Jurkat, Clone E6-1 (cell line): ENCODE measurements around the gene OR2T27. TPM values are rescaled to one million over a fixed set of nuclear protein-coding genes. Genes with fewer than 3 reads are reported as not detected.
"Not testable (repeated sequence)": the region's sequence is repeated elsewhere in the genome, so short reads cannot be mapped to it uniquely, and the experiment has no call there.

Experiments
- DNase-seq: peaks from one replicate; pipeline ENCODE4 v3.0.0-alpha.2; 2011; ENCODE audit warnings: low read depth, low spot score
- H3K4me3 ChIP-seq: 2 replicates; pipeline ENCODE4 v1.5.1; 2011; ENCODE audit warnings: mild to moderate bottlenecking, low read length, control low read depth, moderate library complexity
- polyA plus RNA-seq: library from polyadenylated mRNA; unstranded; fragments of >200 nt; gene quantifications from one replicate; pipeline ENCODE4 v1.2.1, GENCODE V29; 2012; ENCODE audit warnings: missing spikeins; ENCODE audit not compliant: insufficient read length, insufficient read depth

Gene OR2T27
- polyA plus RNA-seq = not detected

GRCh38 chr1:248655354-248655753 is at the start of gene OR2T27:
Gene OR2T27, minus strand, starts transcription at chr1:248655528. Its CDS starts 4,644 bp downstream, at chr1:248650884.
- not testable (repeated sequence) for H3K4me3 ChIP-seq, DNase-seq

- DNase-seq = no peak
- no peak overlapping the region for H3K4me3 ChIP-seq
Observed at GRCh38 chr1:248704606-248705005, 49.3 kb upstream of the OR2T27 start.

DNA sequence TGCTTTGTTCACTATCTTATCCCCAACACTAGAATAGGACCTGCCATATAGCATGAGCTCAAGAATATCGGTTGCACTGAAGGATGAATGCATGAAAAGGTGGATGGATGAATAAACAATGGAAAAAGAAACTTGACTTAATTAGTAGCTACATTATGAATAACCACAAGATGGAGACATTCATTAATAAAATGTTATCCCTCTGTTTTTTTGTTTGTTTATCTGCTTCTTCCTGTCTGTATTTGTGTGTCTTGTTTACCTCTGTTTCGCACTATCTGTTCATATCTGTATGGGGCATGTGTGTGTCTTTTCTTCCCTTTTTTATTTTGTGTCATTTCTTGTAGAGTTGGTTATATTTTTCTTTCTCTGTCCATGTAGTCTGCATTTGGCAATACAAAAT is 48.3 kb upstream of the OR2T27 start:
- H3K4me3 ChIP-seq = no peak overlapping the region
- DNase-seq = no peak

DNA sequence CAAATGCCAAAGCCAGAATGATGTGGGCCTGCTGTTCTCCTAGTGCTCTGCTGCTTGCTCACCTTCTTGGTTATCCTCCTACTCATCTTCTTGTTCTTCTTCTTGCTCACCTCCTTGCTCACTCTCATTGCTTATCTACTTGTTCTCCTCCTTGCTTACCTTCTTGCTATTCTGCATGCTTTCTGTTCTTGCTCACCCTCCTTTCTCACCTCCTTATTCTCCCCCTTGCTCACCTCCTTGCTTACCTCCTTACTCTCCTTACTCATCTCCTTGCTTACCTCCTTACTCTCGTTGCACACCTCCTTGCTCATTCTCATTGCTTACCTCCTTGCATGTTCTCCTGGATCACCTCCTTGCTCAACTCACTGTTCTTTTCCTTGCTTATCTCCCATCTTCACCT is 47.4 kb upstream of the OR2T27 start, which contains the start of gene OR14I1:
Gene OR14I1 (minus strand): TSS at position 53 of the 400 bp plus-strand sequence.
- H3K4me3 ChIP-seq = no peak within 1 kb of the TSS
- no peak for DNase-seq

DNA sequence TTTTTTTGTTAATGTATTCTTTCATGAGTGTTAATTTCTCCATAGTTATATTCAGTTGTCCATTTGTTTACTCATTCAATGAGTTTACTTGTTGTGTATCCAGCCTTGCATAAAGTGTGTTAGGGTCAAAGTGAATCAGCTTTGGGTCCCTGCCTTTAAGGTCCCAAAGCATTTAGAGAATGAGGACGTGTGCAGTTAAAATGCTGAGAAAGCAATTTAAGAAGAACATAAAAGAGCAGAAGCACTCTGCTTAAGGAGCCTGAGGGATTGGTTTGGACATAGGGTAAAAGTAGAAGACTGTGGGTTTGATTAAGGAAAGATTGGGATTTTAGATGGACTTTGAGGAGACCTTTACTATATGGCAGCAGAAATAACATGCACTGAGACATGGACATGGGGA is 43.8 kb upstream of the OR2T27 start:
- DNase-seq = no peak
- H3K4me3 ChIP-seq = no peak overlapping the region

DNA sequence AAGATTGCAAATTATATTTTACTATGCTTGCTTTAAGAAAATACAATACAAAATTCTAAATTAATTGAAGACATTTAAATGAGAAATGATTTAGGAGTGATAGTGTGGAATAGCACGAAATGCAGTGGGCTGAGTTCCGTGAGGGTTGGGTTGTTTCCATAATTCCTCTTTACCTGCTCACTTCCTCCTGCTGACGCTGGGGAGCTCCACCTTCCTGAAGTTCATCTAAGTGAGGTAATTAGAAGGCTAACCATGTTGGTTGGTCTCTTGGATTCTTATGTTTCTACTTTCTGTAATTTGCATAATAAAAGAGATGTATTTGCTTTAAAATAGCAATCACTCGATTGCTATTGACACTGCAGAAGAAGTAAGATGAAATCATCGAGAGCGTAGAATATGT is 42.6 kb upstream of the OR2T27 start:
- no peak for DNase-seq
- H3K4me3 ChIP-seq = no peak overlapping the region

- DNase-seq = no peak
Observed at GRCh38 chr1:248696774-248697173, 41.4 kb upstream of the OR2T27 start.

DNA sequence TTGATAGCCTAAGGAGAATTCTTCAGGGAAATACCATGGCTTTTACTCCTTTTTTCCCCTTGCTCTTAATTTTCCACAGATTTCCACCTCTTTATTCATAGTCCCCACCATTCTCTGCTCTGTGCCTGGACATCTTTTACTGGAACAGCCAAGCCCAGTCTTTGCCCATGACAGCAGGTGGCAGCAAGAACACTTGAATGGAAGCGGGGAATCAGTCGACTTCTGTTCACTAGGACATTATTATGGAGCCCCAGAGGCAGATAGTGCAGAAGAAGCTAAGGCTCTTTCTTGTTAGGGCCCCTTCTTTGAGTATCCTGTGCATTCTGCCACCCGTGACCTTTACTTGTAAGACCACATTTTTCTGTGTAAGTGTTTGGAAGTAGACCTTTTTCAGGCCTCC is 40.9 kb upstream of the OR2T27 start:
- no peak overlapping the region for H3K4me3 ChIP-seq
- peak; percentile 39 for DNase-seq

More at GRCh38 chr1:248696774-248697173, 41.4 kb upstream of the OR2T27 start:
- no peak overlapping the region for H3K4me3 ChIP-seq

DNA sequence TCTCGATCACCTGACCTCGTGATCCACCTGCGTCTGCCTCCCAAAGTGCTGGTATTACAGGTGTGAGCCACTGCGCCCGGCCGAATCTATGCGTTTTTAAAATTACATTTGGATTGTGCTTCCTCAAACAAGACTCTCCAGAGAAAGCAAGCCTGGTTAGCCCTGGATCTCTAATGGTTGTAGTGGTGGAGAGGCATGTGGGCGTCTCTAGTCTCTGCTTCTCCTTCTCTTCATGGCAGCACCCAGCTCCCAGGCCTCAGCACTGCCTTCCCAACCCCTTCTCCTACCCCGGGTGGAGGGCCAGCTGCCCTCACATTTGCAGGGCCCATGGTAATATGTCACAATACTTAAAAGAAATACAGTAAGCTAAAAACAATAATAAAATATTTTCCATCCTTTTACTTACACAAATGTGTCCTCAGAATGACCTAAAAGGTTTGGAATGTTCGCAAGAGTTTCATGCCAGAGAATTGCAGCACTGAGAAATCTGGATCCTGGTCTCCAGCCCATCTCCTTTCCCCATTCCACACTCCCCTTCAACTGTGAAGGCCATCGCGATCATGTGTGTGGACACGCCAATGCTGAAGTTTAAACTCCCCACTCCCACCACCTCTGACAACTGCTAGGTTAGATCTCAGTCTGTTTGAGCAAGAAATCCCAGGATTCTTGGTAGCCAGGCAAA is 40.3 kb upstream of the OR2T27 start:
- no peak for DNase-seq

GRCh38 chr1:248691567-248692155 is 36.3 kb upstream of the OR2T27 start:
- no peak for DNase-seq
- H3K4me3 ChIP-seq = no peak overlapping the region

More for the DNA sequence above, 40.3 kb upstream of the OR2T27 start:
- no peak overlapping the region for H3K4me3 ChIP-seq

GRCh38 chr1:248688527-248689298 is 33.4 kb upstream of the OR2T27 start:
- DNase-seq = no peak
- H3K4me3 ChIP-seq = no peak overlapping the region

DNA sequence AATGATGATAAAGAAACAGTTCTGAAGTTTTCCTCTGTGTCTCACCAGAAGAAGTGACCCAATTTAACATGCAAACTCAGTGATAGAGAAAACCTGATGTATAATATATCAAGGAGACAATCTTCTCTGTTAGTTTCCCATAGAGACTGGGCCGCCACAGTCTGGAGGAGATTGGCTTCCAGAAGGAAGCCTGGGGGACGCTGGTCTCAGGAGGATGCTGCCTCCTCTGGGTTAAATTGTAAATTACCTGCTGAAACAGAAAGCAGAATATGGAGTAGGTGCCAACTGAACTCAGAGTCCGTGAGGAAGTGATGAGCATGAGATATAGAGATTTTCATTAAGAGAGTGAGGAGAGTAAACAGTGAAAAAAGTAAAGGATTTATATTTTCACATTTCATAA is 31.5 kb upstream of the OR2T27 start:
- no peak overlapping the region for H3K4me3 ChIP-seq
- no peak for DNase-seq

DNA sequence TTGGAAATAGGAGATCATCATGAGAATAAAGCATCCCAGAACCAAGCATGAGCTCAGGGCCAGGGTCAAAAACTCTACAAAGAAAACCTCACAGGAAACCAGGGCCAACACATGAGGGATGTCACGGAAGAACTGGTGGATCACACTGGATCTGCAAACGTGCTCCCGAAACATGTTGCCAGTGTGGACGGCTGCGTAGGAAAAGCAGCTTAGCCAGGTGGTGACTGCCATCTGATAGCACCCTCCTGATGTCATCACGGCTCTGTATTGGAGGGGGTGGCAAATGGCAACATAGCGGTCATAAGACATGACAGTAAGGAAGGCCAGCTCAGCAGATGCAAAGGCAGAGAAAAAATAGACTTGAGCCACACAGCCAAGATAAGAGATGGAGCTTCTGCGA is 26.3 kb upstream of the OR2T27 start:
- DNase-seq = no peak
- H3K4me3 ChIP-seq = no peak overlapping the region

DNA sequence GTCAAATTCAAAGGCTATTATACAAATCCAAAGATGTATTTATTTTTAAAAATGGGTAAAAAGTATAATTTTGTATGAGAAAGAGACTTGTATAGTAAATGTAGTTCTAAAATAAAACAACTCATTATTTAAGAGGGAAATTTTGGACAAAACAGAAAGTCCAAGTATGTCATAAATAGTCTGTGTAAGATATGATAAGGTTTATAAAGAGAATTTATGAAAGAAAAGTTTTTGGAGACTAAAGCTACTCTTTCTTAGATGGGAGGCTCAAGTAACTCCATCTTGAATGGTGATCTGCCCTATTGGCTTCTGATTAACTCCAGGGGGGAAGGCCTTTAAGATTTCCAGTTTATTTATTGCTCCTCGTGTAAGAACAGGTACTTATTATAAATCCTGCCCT is 14.7 kb upstream of the OR2T27 start:
- no peak for DNase-seq
- no peak overlapping the region for H3K4me3 ChIP-seq

DNA sequence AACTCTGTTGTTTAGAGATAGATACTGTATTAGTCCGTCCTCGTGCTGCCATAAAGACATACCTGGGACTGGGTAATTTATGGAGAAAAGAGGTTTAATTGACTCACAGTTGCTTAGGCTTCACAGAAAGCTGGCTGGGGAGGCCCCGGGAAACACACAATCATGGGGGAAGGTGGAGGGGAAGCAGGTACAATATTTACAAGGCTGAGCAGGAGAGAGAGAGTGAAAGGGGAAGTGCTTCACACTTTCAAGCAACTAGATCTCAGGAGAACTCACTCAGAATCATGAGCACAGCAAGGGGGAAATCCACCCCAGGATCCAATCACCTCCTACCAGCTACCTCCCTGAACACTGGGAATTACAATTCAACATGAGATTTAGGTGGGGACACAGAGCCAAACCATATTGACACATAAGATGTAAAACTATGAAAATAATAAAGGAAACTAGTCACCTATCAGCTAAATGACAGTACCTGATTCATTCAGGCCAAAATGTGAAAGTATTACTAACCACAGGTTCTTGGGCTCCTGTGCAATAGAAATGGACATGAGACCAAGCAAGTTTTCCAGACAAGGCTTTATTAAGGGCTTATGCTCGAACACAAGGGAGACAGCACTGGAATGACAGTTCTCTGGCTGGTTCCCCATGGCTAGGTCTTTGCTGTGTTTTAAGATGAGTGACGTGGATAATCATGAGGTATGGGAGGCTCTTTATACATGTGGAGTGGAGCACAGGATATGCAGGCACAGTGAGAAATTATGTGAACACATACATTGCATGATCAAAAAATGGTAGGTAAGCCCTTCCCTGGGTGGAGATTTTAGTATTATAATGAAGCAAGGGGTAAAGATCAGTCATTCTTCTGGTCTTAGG is 8.4 kb upstream of the OR2T27 start:
- DNase-seq = not testable (repeated sequence)

GRCh38 chr1:248656797-248657196 is 1.5 kb upstream of the OR2T27 start:
- H3K4me3 ChIP-seq, DNase-seq: not testable (repeated sequence)

More for the DNA sequence above, 8.4 kb upstream of the OR2T27 start:
- H3K4me3 ChIP-seq = not testable (repeated sequence)

- not testable (repeated sequence) for H3K4me3 ChIP-seq, DNase-seq
Observed at GRCh38 chr1:248648770-248649536, 6.4 kb downstream of the OR2T27 start.

GRCh38 chr1:248645178-248645577 is 10.2 kb downstream of the OR2T27 start, which contains the start of gene OR2T35:
Gene OR2T35, minus strand, starts transcription at chr1:248645278. Its CDS starts 6,020 bp downstream, at chr1:248639258.
- DNase-seq, H3K4me3 ChIP-seq: not testable (repeated sequence)
